ENCODE measurements around the gene MED26. TPM values are rescaled to one million over a fixed set of nuclear protein-coding genes. Genes with fewer than 3 reads are reported as not detected.

The MED26 gene
- total RNA-seq, 1 experiment from 2014 or later: 6.2 TPM

- peak; percentile 71 for DNase-seq (ENCODE audit: low read depth)
These were observed 21.7 kb upstream of the MED26 start for GRCh38 chr19:16649734-16650133.

- no peak for DNase-seq (ENCODE audit: low read depth)
These were observed 17.1 kb upstream of the MED26 start for GRCh38 chr19:16645140-16645539.

GRCh38 chr19:16641695-16642094, 13.7 kb upstream of the MED26 start:
- no peak for DNase-seq (ENCODE audit: low read depth)

- no peak for DNase-seq (ENCODE audit: low read depth)
These were observed 12.9 kb upstream of the MED26 start for GRCh38 chr19:16640951-16641350.

- DNase-seq (ENCODE audit: low read depth): no peak
These were observed 10.7 kb upstream of the MED26 start for GRCh38 chr19:16638666-16639065.

GRCh38 chr19:16637535-16637934, 9.5 kb upstream of the MED26 start:
- no peak for DNase-seq (ENCODE audit: low read depth)

- DNase-seq (ENCODE audit: low read depth): no peak
These were observed 3.5 kb upstream of the MED26 start for GRCh38 chr19:16631465-16631864.

- DNase-seq (ENCODE audit: low read depth): peak; percentile 17
These were observed 1.1 kb upstream of the MED26 start for GRCh38 chr19:16628984-16629691.

- peak; percentile 9 for DNase-seq (ENCODE audit: low read depth)
These were observed 149 bp downstream of the MED26 start for GRCh38 chr19:16627928-16628182.

- peak; percentile 13 for DNase-seq (ENCODE audit: low read depth)
These were observed 644 bp downstream of the MED26 start for GRCh38 chr19:16627193-16627927.

GRCh38 chr19:16626796-16627192, 1.2 kb downstream of the MED26 start:
- DNase-seq (ENCODE audit: low read depth): no peak

- no peak for DNase-seq (ENCODE audit: low read depth)
These were observed 2.6 kb downstream of the MED26 start for GRCh38 chr19:16625163-16625958.

- DNase-seq (ENCODE audit: low read depth): no peak
These were observed 3.8 kb downstream of the MED26 start for GRCh38 chr19:16624236-16624635.

GRCh38 chr19:16623576-16623975, 4.4 kb downstream of the MED26 start:
- no peak for DNase-seq (ENCODE audit: low read depth)

- no peak for DNase-seq (ENCODE audit: low read depth)
These were observed 4.9 kb downstream of the MED26 start for GRCh38 chr19:16623066-16623465.

GRCh38 chr19:16621165-16621800, 6.7 kb downstream of the MED26 start:
- no peak for DNase-seq (ENCODE audit: low read depth)

GRCh38 chr19:16620584-16620983, 7.4 kb downstream of the MED26 start:
- DNase-seq (ENCODE audit: low read depth): no peak

- DNase-seq (ENCODE audit: low read depth): no peak
These were observed 8.0 kb downstream of the MED26 start for GRCh38 chr19:16620018-16620417.

- no peak for DNase-seq (ENCODE audit: low read depth)
These were observed 8.5 kb downstream of the MED26 start for GRCh38 chr19:16619457-16619856.

GRCh38 chr19:16618248-16618647, 9.8 kb downstream of the MED26 start:
- no peak for DNase-seq (ENCODE audit: low read depth)

GRCh38 chr19:16615808-16616207, 12.2 kb downstream of the MED26 start:
- no peak for DNase-seq (ENCODE audit: low read depth)

GRCh38 chr19:16614941-16615340, 13.1 kb downstream of the MED26 start:
- no peak for DNase-seq (ENCODE audit: low read depth)
